ENCODE measurements around the gene MLST8.

GRCh38 chr16:2180962-2181923 is 24.0 kb upstream of the MLST8 start:
- TF ChIP-seq HNF4G (IDR thresholded peaks at IDR 0.05) (no peak), REST (IDR thresholded peaks at IDR 0.05) (no peak), ZBTB33 (IDR thresholded peaks at IDR 0.05) (no peak), CTCF (IDR thresholded peaks at IDR 0.05; ENCODE audit: low read depth, low read length, missing input control) (no peak), ATF3 (IDR thresholded peaks at IDR 0.05) (no peak), RAD21 (IDR thresholded peaks at IDR 0.05) (no peak), JUND (IDR thresholded peaks at IDR 0.05) (no peak)

All from liver (tissue), 3 donors.